Activated T-cell treated with anti-CD3 and anti-CD28 coated beads for 4 hours (primary cell): ENCODE measurements around the gene GSTM5.
"Not testable (repeated sequence)": the region's sequence is repeated elsewhere in the genome, so short reads cannot be mapped to it uniquely, and the experiment has no call there.

Experiments
- DNase-seq: peaks from one replicate; pipeline ENCODE4 v3.0.0-alpha.2; 2020

GSTM5 gene

GRCh38 chr1:109711593-109712320 lies at the start of gene GSTM5:
Gene GSTM5, plus strand, starts transcription at chr1:109712251. Its CDS starts 62 bp downstream, at chr1:109712313.
- not testable (repeated sequence) for DNase-seq

GRCh38 chr1:109664671-109665070 lies 47.4 kb upstream of the GSTM5 start:
- no peak for DNase-seq

- DNase-seq = peak; percentile 55
These were observed 44.5 kb upstream of the GSTM5 start, which contains the start of gene GSTM2 for GRCh38 chr1:109667452-109668122. Gene GSTM2, plus strand, starts transcription at chr1:109668057. Its CDS starts 59 bp downstream, at chr1:109668116.

GRCh38 chr1:109668123-109668775 lies 43.8 kb upstream of the GSTM5 start:
- DNase-seq = no peak

DNA sequence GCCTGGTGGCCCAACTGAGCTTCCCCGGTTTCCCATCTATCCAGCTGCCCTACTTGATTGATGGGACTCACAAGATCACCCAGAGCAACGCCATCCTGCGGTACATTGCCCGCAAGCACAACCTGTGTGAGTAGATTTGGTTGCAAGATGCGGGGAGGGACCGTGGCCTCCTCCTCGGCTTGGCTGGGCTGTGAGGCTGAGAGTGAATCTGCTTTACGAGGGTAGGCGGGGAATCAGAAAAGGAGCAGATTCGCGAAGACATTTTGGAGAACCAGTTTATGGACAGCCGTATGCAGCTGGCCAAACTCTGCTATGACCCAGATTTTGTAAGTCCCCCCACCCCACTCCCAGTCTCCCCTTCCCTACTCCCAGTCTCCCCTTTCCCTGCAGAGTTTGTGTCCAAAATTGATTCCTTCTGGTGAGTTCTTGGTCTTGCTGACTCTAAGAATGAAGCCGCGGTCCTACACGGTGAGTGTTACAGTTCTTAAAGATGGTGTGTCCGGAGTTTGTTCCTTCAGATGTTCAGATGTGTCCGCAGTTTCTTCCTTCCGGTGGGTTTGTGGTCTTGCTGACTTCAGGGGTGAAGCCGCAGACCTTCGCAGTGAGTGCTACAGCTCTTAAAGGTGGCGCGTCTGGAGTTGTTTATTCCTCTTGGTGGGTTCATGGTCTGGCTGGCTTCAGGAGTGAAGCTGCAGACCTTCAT lies 42.7 kb upstream of the GSTM5 start:
- no peak for DNase-seq

GRCh38 chr1:109669949-109670302 lies 42.1 kb upstream of the GSTM5 start:
- not testable (repeated sequence) for DNase-seq

DNA sequence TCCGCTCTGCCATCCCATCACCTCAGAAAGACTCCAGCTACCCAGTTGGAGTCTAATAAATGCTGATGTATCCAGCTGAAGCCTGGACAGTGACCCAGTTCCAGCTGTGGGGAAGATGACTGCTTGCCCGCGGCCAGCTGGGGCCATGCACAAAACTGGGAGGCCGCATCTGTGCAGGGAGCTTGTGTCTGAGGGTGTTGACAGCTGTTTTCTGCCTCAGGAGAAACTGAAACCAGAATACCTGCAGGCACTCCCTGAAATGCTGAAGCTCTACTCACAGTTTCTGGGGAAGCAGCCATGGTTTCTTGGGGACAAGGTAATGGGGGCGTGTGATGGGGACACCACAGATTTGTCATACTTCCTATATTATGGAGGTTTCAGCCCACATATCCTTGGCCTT lies 41.0 kb upstream of the GSTM5 start:
- DNase-seq = no peak

DNA sequence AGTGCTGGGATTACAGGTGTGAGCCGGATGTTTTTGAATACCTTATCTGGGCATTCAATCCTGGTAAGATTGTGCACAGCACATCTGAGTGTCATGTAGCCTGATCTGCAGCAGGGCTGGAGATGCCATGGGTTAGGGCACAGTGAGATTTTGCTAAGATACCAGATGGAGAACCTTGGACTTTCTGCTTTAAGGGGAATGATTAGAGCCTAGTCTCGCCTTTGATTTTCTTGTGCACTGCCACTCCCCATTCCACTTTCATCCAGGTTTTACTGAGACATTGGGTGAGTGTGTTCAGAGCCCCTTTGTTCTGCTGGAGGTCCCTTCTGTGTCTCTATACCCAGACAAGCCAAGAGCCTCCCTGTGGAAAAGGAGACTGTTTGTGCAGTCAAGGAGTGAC lies 38.2 kb upstream of the GSTM5 start:
- DNase-seq = not testable (repeated sequence)

DNA sequence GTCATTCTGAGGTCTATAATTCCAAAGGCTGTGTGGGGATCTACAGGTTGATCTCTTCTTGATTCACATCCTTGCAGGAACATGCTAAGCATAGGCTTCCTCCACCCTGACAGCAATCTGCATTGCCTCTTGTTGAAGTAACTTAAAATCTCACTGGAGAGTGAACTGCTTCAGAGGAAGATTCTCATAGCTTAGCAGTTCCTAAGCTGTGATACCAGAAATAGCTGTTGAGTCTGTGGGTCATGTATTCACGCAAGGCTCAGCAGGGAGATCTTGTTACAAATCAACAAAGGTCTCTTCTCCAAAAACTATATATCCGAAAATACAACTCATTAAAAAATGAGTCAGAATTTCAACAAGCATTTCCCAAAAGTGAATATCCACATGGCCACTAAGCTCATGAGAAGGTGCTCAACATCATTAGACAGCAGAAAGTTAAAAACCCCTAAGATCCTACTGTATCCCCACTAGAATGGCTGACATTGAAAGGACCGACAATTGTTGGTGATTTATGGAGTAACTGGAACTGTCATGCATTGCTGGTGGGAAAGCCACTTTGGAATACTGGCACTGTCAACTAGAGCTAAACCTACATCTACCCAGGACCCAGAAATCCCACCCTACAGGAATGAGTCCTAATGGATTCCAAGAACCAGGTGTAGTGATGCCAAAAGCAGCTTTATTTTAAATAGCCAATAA lies 35.2 kb upstream of the GSTM5 start:
- DNase-seq = not testable (repeated sequence)

- DNase-seq = no peak
These were observed 34.6 kb upstream of the GSTM5 start for GRCh38 chr1:109677459-109677858.

DNA sequence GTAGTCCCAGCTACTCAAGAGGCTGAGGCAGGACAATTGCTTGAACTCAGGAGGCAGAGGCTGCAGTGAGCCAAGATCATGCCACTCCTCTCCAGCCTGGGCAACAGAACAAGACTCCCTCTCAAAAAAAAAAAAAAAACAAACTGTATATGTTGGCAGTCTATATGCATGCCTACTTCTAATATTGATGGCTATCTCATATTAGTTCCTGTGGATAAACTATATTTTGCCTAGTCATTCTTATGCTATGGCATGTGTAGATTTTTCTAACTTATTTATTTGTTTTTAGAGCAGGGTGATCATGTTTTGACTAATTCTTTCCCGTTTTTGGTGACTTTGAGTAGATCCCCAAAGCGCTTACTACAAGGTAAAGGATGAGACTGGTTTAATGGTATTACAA lies 33.4 kb upstream of the GSTM5 start:
- DNase-seq = not testable (repeated sequence)

DNA sequence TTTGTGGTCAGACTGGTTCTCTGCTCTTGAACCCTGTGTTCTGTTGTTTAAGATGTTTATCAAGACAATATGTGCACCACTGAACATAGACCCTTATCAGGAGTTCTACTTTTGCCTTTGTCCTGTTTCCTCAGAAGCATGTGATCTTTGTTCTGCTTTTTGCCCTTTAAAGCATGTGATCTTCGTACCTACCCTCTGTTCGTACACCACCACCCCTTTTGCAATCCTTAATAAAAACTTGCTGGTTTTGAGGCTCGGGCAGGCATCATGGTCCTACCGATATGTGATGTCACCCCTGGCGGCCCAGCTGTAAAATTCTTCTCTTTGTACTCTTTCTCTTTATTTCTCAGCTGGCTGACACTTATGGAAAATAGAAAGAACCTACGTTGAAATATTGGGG lies 27.3 kb upstream of the GSTM5 start:
- DNase-seq = not testable (repeated sequence)

DNA sequence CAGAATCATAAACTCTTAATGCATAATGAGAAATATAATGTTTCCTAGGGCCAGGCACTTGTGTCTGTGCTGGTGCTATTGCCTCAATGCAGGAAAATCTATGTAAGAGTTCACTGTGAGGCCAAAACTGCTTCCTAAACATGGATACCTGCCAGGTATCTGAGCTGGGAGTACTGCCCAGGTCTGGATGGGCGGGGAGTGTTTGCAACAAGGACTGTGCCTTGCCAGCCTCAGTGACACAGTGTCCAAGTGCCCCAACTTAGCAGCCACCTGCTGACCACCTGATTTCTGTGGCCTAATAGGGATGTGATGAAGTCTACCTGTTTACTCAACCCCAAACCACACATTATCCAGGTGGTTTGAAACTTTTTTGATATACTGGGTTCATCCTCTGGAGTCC lies 26.7 kb upstream of the GSTM5 start:
- not testable (repeated sequence) for DNase-seq

- not testable (repeated sequence) for DNase-seq
These were observed 26.2 kb upstream of the GSTM5 start for GRCh38 chr1:109685890-109686289.

GRCh38 chr1:109687109-109687508 lies 24.9 kb upstream of the GSTM5 start:
- not testable (repeated sequence) for DNase-seq

- DNase-seq = no peak
These were observed 24.2 kb upstream of the GSTM5 start, which contains the start of gene GSTM1 for GRCh38 chr1:109687641-109688499. Gene GSTM1, plus strand, starts transcription at chr1:109687817. Its CDS starts 57 bp downstream, at chr1:109687874.

DNA sequence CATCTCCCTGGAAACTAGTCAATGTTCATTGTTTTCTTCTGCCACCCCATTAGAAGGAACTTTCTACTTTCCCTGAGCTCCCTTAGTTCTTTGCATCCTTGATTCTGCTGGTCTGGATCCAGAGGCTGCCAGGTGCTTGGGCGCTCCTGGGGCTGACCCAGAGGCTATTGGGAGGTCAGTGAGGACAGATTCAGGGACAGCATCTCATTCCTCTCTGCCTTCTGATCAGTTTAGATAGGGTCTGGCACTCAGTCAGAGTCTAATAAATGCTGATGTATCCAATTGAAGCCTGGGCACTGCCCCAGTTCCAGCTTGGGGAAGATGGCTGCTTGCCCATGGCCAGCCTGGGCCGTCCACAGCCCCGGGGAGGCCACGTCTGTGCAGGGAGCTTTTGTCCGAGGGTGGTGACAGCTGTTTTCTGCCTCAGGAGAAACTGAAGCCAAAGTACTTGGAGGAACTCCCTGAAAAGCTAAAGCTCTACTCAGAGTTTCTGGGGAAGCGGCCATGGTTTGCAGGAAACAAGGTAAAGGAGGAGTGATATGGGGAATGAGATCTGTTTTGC lies 22.1 kb upstream of the GSTM5 start:
- DNase-seq = no peak

DNA sequence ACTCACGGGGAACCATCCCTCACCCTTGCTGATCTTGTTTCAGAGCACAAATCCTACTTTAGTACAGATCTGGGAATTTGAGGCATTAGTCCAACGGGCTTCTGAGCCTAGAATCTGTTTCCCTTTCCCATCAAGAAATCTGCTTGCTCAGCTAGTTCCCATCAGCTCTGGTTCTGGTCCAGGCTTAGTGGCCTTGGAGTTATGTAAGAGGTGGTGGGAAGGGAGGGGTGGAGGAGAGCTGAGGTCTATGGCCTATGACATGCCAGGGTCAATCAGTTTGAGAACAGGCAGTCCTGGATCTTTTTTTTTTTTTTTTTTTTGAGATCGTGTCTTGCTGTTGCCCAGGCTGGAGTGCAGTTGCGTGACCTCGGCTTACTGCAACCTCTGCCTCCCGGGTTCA lies 20.3 kb upstream of the GSTM5 start:
- no peak for DNase-seq

DNA sequence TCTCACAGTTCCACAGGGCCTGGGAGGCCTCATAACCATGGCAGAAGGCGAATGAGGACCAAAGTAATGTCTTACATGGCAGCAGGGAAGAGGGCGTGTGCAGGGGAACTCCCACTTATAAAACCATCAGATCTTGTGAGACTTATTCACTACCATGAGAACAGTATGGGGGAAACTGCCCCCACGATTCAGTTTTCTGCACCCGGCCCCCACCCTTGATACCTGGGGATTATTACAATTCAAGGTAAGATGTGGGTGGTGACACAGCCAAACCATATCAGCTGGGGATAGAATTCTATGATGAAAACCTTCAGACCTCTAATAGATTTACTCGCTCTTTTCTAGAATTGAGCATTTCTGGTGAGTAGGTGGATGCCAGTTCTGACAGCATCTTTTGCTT lies 17.7 kb upstream of the GSTM5 start:
- not testable (repeated sequence) for DNase-seq

DNA sequence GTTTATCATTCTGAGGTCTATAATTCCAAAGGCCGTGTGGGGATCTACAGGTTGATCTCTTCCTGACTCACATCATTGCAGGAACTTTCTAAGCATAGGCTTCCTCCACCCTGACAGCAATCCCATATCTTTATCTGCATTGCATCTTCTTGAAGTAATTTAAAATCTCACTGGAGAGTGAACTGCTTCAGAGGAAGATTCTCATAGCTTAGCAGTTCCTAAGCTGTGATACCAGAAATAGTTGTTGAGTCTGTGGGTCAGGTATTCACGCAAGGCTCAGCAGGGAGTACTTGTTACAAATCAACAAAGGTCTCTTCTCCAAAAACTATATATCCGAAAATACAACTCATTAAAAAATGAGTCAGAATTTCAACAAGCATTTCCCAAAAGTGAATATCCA lies 16.9 kb upstream of the GSTM5 start:
- DNase-seq = not testable (repeated sequence)

DNA sequence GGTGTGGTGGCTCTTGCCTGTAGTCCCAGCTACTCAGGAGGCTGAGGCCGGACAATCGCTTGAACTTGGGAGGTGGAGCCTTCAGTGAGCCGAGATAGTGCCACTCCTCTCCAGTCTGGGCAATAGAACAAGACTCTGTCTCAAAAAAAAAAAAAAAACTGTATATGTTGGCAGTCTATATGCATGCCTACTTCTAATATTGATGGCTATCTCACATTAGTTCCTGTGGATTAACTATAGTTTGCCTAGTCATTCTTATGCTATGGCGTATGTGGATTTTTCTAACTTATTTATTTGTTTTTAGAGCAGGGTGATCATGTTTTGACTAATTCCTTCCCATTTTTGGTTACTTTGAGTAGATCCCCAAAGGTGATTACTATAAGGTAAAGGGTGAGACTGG lies 15.0 kb upstream of the GSTM5 start:
- no peak for DNase-seq
